HuH-7.5 (cell line): ENCODE data around the gene LRRC61.

Source experiments
- DNase-seq: peaks from one replicate; pipeline ENCODE4 v3.0.0; 2011; ENCODE audit warnings: low spot score

The LRRC61 gene

DNA sequence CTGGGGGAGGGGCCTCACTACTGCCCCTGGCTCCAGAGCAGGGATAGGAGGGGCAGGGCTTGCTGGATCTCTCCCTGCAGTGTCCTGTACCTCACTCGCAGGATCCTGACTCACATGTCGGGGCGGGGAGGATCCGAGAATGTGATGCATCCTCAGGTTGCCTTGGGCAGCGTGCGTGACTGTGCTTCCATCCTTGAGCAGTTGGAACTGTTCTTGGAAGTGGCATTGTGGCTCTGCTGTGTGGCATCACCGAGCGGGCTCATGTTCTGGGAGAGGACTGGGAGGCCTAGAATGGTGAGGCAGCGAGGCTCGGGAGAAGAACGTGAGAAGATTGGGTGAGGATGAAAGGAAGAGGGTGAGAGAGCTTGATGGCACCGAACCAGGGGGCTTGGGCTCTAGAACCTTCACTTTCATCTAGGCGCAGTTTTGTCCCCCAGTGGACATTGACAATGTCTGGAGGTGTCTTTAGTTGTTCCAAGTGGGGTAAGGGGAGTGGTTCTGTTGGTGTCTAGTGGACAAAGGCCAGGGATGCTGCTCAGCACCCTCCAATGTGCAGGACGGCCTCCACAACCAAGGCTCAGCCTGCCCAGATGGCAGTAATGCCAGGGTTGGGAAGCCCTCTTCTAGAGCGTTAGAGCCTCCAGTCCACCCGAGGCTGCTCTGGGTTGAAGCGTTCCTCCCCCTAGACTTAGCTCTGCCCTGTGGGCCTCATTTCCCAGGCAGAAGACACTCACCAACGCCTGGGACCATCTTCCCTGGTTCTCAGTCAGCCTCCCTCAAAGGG is 9.9 kb downstream of the LRRC61 start:
- no peak for DNase-seq

DNA sequence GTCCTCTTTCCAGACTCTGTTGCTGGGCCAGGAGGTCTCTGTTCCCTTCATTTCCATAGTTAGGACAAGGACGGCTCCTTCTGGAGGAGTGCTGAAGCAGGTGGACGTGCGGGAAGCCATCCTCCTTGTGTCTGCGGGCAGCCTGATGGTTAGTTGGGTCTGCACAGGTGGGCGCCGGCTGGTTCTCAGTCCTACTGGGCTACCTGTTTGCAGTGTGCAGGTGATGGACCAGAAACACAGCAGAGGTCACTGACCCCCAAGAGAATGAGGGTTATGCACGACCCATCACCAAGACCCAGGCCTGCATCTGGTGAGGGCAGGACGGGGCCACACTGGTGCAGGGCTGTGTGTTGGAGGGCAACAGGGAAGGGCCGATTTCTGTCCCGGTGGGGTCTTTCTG is 10.5 kb downstream of the LRRC61 start:
- DNase-seq = no peak

DNA sequence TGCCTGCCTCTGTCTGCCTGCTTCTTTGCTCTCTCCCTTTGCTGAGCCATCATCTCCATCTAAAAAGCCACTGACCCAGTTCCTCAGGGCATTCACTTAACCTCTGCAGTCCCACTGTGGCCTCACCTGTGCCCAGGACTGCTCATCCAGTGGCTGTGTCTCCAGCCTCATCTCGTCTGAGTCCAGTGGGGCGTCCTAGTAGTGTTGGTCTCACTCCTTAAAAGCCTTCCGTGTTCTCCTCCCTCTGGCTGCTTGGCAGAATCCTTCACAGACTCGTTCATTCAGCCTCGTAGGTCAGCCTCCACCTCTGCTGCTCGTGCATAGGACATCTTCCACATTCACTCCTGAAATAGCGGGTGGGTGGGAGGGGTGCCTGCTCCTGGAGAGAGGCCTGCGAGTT is 11.0 kb downstream of the LRRC61 start:
- no peak for DNase-seq

DNA sequence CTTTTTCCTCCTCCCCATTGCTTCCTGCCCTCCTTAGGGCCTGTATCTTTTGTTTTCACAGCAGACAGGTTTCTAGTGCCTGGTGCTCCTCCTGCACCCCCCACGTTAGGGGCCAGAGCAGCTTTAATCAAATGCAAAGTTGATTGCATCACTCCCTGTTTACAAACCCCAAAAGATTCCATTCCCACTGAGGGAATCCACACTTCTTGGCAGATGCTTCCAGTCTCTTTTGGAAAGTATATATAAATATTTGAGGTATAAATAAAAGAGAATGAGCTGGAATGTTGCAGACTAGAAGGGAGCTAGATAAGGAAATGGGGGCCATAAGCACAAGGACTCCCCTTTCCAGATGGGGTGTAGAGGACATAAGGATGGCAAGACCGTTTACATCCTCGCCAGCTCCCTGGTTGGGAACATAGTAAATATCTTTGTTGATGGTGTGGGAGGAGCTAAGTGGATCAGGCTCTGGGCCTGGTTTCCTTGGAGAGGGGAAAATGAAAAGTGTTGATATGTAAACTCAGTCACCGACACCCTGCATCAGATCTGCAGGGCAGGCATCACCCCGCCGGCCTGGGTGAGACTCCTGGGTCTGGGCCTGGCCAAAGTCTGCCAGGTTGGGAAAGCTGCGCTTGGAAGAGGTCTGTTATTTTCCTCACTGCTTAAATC is 12.1 kb downstream of the LRRC61 start:
- DNase-seq = no peak

- DNase-seq = no peak
Observed at GRCh38 chr7:150335774-150336112, 12.6 kb downstream of the LRRC61 start.

- DNase-seq = no peak
Observed at GRCh38 chr7:150336746-150337145, 13.6 kb downstream of the LRRC61 start.

GRCh38 chr7:150337179-150337578 is 14.0 kb downstream of the LRRC61 start:
- no peak for DNase-seq

GRCh38 chr7:150337659-150338081 is 14.5 kb downstream of the LRRC61 start:
- DNase-seq = no peak

GRCh38 chr7:150338166-150338829 is 15.1 kb downstream of the LRRC61 start:
- DNase-seq = no peak

- DNase-seq = no peak
Observed at GRCh38 chr7:150339409-150339809, 16.3 kb downstream of the LRRC61 start.

DNA sequence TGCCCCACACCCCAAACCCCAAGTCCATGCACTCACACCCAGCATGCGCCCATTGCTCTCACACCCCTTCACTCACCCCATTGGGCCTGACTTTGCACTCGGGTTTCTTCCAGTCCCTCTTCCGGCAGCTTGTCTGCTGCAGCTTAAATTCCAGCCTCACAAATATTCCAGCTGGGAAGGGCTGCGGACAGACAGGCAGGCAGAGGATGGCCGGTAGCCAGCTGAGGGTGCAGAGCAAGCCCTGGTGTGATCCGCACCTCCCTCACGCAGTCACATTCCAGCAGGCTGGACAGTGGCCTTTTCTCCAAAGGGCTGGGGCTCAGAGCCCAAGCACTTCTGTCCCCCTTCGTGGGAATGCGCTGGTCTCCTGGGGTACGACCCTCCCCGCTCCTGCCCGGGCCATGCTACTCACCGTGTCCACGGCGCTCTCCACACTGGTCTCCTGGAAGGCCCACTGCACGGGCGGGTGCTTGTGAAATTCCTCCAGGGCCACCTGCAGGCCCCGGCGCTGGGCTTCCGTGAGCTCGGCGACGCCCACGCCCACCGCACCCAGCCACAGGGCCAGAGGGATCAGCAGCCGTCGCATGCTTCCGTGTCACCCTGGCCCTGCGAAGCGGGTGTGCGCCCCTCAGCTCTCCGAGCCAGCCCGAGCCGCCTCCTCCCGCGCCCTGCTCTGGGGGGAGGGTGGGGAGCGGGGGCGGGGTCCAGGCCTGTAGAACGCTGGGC is 17.0 kb downstream of the LRRC61 start:
- no peak for DNase-seq

DNA sequence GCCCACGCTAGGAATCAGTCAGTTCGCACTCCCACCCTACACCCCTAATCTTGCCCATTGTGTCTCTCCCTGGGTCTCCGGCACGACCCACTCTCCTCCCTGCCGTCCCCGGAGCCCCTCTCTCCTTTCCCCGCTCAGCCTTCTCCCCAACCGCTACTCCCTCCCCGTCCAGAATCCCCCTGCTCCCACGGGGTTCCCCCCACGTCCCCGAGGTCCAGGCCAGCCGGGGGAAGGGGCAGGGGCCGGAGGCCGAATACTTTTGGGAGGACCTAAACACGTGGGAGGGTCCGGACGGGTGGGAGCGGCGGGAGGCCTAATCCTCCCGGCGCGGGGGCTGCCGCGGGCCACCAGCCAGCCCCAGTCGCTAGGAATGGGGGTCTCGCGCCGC is 17.7 kb downstream of the LRRC61 start:
- no peak for DNase-seq

- no peak for DNase-seq
Observed at GRCh38 chr7:150341263-150342120, 18.3 kb downstream of the LRRC61 start, which contains the start of gene RARRES2. Gene RARRES2, minus strand, starts transcription at chr7:150341629. Its CDS starts 1,020 bp downstream, at chr7:150340609.

DNA sequence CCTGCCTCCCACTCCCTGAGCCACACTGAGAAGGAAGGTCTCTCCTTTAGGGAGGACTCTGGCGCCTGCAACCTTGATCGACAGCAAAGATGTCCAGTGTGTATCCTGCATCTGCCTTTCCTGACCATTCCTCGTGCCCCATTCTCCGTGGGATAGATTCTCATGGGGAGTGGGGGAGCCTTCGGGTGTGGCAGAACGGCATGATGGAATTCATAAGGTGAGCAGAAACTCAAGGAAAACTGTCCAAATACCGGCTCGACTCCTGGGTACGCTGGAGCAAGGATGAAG is 18.9 kb downstream of the LRRC61 start:
- DNase-seq = no peak

DNA sequence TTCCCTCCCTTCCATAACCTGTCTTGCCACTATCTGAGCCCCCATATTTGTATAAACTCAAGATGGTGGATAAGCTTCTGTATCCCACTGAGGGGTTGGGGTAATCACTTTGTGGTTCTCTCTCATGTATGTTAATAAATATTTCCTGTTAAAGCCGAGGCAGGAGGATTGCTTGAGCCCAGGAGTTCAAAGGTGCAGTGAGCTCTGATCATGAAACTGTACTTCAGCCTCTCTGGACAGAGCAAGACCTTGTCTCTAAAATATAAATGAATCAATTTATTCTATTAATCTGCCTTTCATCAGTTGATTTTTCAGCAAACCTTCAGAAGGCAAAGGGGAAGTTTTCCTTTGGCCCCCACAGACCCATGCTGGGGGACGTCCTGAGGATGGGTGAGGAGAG is 20.1 kb downstream of the LRRC61 start:
- DNase-seq = no peak

DNA sequence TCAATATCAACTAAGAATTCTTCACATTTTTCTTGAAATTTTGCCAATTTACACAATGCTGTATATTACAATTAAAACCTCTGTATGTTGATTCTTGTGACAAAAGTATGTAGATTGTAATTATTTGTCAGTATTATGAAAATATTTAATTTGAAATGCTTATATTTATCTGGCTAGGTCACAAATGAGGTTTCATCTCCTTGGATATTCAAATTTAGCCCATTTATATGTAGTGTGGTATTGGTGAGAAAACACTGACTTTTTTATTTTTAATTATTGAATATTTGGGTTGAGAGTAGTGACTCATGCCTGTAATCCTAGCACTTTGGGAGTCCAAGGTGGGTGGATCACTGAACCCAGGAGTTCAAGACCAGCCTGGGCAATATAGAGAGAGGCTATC is 21.1 kb downstream of the LRRC61 start:
- DNase-seq = no peak

GRCh38 chr7:150345012-150345411 is 21.9 kb downstream of the LRRC61 start:
- no peak for DNase-seq

- DNase-seq = no peak
Observed at GRCh38 chr7:150346922-150347321, 23.8 kb downstream of the LRRC61 start.

GRCh38 chr7:150351587-150352194 is 28.5 kb downstream of the LRRC61 start:
- DNase-seq = no peak

DNA sequence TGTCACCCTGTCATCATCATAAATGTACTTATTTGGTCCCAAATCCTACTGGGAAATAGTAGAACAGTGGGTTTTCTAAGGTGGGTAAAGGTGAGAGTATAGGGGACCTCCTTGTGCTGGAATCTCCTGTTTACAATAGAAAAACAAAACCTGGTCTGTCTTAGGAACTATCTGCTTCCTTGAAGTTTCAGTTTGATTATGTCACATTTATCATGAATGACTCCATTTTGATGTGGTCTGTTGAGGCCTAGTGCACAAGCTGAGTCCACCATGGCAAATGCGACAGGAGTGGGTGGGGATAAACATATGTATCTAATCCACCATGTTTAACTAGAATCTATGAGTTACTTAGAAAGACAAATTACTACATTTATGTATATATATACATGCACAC is 32.5 kb downstream of the LRRC61 start:
- DNase-seq = no peak

DNA sequence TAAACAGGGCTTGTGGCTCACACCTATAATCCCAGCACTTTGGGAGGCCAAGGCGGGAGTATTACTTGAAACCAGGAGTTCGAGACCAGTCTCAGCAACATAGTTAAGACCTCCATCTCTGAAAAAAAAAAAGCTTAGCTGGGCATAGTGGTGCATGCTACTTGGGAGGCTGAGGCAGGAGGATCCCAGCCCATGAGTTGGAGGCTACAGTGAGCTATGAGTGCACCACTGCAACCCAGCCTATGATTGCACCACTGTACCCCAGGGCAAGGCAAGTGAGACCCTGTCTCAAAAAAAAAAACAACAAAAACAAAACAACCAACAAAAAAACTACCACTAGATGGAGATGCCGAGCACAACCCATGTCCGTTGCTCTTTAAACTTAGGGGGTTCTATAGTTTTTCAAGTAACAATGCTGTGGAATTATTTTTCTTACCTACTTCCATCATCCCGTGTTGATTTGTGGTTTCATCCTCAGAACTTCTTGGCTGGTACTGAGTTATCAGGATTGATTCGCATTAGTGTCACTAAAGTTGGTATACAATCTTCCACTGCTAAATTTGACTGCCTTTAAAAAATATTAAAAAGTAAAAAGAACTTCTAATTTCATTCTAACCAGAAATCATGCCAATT is 33.2 kb downstream of the LRRC61 start:
- DNase-seq = no peak
